ENCODE measurements around the gene TRIM63.

Gene TRIM63

GRCh38 chr1:26016258-26016952 is 51.0 kb downstream of the TRIM63 start:
- TF ChIP-seq CTCF (IDR thresholded peaks at IDR 0.05; ENCODE audit: borderline replicate concordance, control extremely low read depth, extremely low read depth, insufficient read depth, missing control alignments), result no peak
- DNase-seq (ENCODE audit: low spot score), result peak; percentile 70
- in situ Hi-C loops (cut with MboI; ENCODE audit: low sequenced_read_pairs, unreplicated experiment), result no loop called here

- no peak for DNase-seq (ENCODE audit: low spot score)
- no peak for TF ChIP-seq CTCF (IDR thresholded peaks at IDR 0.05; ENCODE audit: borderline replicate concordance, control extremely low read depth, extremely low read depth, insufficient read depth, missing control alignments)
- in situ Hi-C loops (cut with MboI; ENCODE audit: low sequenced_read_pairs, unreplicated experiment), result no loop called here
These were observed 52.1 kb downstream of the TRIM63 start for GRCh38 chr1:26015358-26015757.

GRCh38 chr1:26014179-26014578 is 53.3 kb downstream of the TRIM63 start:
- in situ Hi-C loops (cut with MboI; ENCODE audit: low sequenced_read_pairs, unreplicated experiment), result no loop called here
- no peak for DNase-seq (ENCODE audit: low spot score)
- TF ChIP-seq CTCF (IDR thresholded peaks at IDR 0.05; ENCODE audit: borderline replicate concordance, control extremely low read depth, extremely low read depth, insufficient read depth, missing control alignments), result no peak

- TF ChIP-seq CTCF (IDR thresholded peaks at IDR 0.05; ENCODE audit: borderline replicate concordance, control extremely low read depth, extremely low read depth, insufficient read depth, missing control alignments), result no peak
- in situ Hi-C loops (cut with MboI; ENCODE audit: low sequenced_read_pairs, unreplicated experiment), result no loop called here
- DNase-seq (ENCODE audit: low spot score), result no peak
These were observed 54.6 kb downstream of the TRIM63 start for GRCh38 chr1:26012864-26013263.

- TF ChIP-seq CTCF (IDR thresholded peaks at IDR 0.05; ENCODE audit: borderline replicate concordance, control extremely low read depth, extremely low read depth, insufficient read depth, missing control alignments), result no peak
- in situ Hi-C loops (cut with MboI; ENCODE audit: low sequenced_read_pairs, unreplicated experiment), result no loop called here
- no peak for DNase-seq (ENCODE audit: low spot score)
These were observed 56.6 kb downstream of the TRIM63 start for GRCh38 chr1:26010825-26011224.

- no peak for TF ChIP-seq CTCF (IDR thresholded peaks at IDR 0.05; ENCODE audit: borderline replicate concordance, control extremely low read depth, extremely low read depth, insufficient read depth, missing control alignments)
- in situ Hi-C loops (cut with MboI; ENCODE audit: low sequenced_read_pairs, unreplicated experiment), result no loop called here
- no peak for DNase-seq (ENCODE audit: low spot score)
These were observed 57.5 kb downstream of the TRIM63 start for GRCh38 chr1:26009796-26010447.

Data from GM13976 (cell line).